GOT3 (cell line): Measurements from ENCODE around the gene SEMA4F.

Experiments
- DNase-seq: peaks from one replicate; lab custom pipeline; 2025; ENCODE audit warnings: mixed read lengths; lab: John Stamatoyannopoulos, UW

The SEMA4F gene

GRCh38 chr2:74668087-74668486, 14.0 kb downstream of the SEMA4F start:
- no peak for DNase-seq

- DNase-seq = no peak
These were observed 16.2 kb downstream of the SEMA4F start for GRCh38 chr2:74670263-74670662.

GRCh38 chr2:74671479-74671878, 17.4 kb downstream of the SEMA4F start:
- no peak for DNase-seq

GRCh38 chr2:74673826-74674528, 19.9 kb downstream of the SEMA4F start:
- DNase-seq = no peak

GRCh38 chr2:74675090-74675489, 21.0 kb downstream of the SEMA4F start:
- DNase-seq = no peak

GRCh38 chr2:74676331-74676730, 22.3 kb downstream of the SEMA4F start:
- no peak for DNase-seq

GRCh38 chr2:74679615-74680014, 25.6 kb downstream of the SEMA4F start:
- DNase-seq = no peak

- no peak for DNase-seq
These were observed 28.5 kb downstream of the SEMA4F start for GRCh38 chr2:74682501-74682900.

GRCh38 chr2:74685408-74685807, 31.4 kb downstream of the SEMA4F start:
- DNase-seq = no peak

- DNase-seq = no peak
These were observed 34.8 kb downstream of the SEMA4F start for GRCh38 chr2:74688881-74689280.

GRCh38 chr2:74689671-74690070, 35.6 kb downstream of the SEMA4F start:
- no peak for DNase-seq

GRCh38 chr2:74690571-74690970, 36.5 kb downstream of the SEMA4F start:
- no peak for DNase-seq

GRCh38 chr2:74691929-74692328, 37.9 kb downstream of the SEMA4F start:
- DNase-seq = no peak

GRCh38 chr2:74693213-74693612, 39.2 kb downstream of the SEMA4F start:
- no peak for DNase-seq

GRCh38 chr2:74693668-74694067, 39.6 kb downstream of the SEMA4F start:
- DNase-seq = no peak

- DNase-seq = no peak
These were observed 40.2 kb downstream of the SEMA4F start for GRCh38 chr2:74694281-74694680.

- no peak for DNase-seq
These were observed 41.6 kb downstream of the SEMA4F start for GRCh38 chr2:74695663-74696062.

- no peak for DNase-seq
These were observed 42.8 kb downstream of the SEMA4F start for GRCh38 chr2:74696829-74697228.

- DNase-seq = no peak
These were observed 46.8 kb downstream of the SEMA4F start for GRCh38 chr2:74700643-74701372.

GRCh38 chr2:74702001-74702715, 48.1 kb downstream of the SEMA4F start:
- no peak for DNase-seq

- no peak for DNase-seq
These were observed 49.3 kb downstream of the SEMA4F start for GRCh38 chr2:74703373-74703772.

GRCh38 chr2:74704216-74704615, 50.2 kb downstream of the SEMA4F start:
- DNase-seq = no peak

GRCh38 chr2:74706741-74707140, 52.7 kb downstream of the SEMA4F start:
- no peak for DNase-seq
